Right cardiac atrium (tissue), 5 donors: ENCODE measurements around the gene FXYD7. TPM values are rescaled to one million over a fixed set of nuclear protein-coding genes. Genes with fewer than 3 reads are reported as not detected.
A peak's percentile ranks its signal among the peaks of the same experiment; 100 is the strongest.
"Not testable (repeated sequence)": the region's sequence is repeated elsewhere in the genome, so short reads cannot be mapped to it uniquely, and the experiment has no call there.

Experiments
- ATAC-seq, 2 donors: fragments of 200-7000 bp; cut with Tn5 transposase; one replicate each; pipeline versions ENCODE4 v1.8.0 to v1.9.1; 2020; ENCODE audit warnings: moderate library complexity in 2 of 2, mild to moderate bottlenecking in 1 of 2
- DNase-seq, 3 donors: peaks; one replicate each; pipeline ENCODE4 v3.0.0-alpha.2; 2020
- H3K27ac ChIP-seq: one replicate; pipeline ENCODE4 v1.5.1; 2013; ENCODE audit warnings: mild to moderate bottlenecking, low read length, control low read depth, moderate library complexity
- H3K27me3 ChIP-seq: one replicate; pipeline ENCODE4 v1.6.1; 2013; ENCODE audit not compliant: control insufficient read depth, insufficient read depth
- H3K4me1 ChIP-seq: one replicate; pipeline ENCODE4 v1.6.1; 2013; ENCODE audit warnings: low read length; ENCODE audit not compliant: control insufficient read depth, insufficient read depth
- H3K4me3 ChIP-seq: one replicate; pipeline ENCODE4 v1.5.1; 2013; ENCODE audit warnings: low read length, control low read depth
- H3K9me3 ChIP-seq: one replicate; pipeline ENCODE4 v1.6.1; 2013; ENCODE audit warnings: low read length; ENCODE audit not compliant: control insufficient read depth
- WGBS: extraction: QIAGEN DNeasy Blood & Tissue Kit; methylation state at CpG from one replicate; pipeline ENCODE4 v1.1.7; 2013; 5-methylcytosine and 5-hydroxymethylcytosine counted together
- intact Hi-C, 4 donors: fragments of 100-400 bp; cut with DNase I; formaldehyde crosslinking; loops; one replicate each; pipeline versions ENCODE4 v1.11.0 to v1.14.0; 2022 to 2023
- polyA plus RNA-seq: library from polyadenylated mRNA; stranded (reverse); fragments of 200-250 nt; gene quantifications from one replicate; pipeline ENCODE4 v1.2.3, GENCODE V29; 2013
- total RNA-seq, 4 donors: library from RNA; stranded (reverse); fragmentation: NEBNext Ultra II Directional; extraction: Animal tissue kit (Norgen Biotek cat#: 25700); gene quantifications; one replicate each; pipeline ENCODE4 v1.2.1, GENCODE V29; 2021
- donor health status: healthy with polysubstance abuse.
- donor health status: DM: no; HTN: yes; CAD: no.
- donor health status: DM: no; HTN: no; CAD: no.
- donor health status: DM: no; HTN: yes; CAD: no; lungs with severe emphysema.
- donor health status: DM: yes; HTN: yes; CAD: no.

The FXYD7 gene
- total and polyA plus RNA-seq, 5 donors, result 0.25 to 0.40 TPM; not detected in 3

- H3K4me3 ChIP-seq, H3K4me1 ChIP-seq, ATAC-seq, DNase-seq, H3K9me3 ChIP-seq, H3K27me3 ChIP-seq, H3K27ac ChIP-seq: not testable (repeated sequence)
- intact Hi-C loops, result loop anchor here in 2 of 4 donors (10.0 kb wide), 1 partner anchor 65 kb away; no protein-coding TSS in a partner anchor
- 52% methylated on average over 14 of the region's 14 CpGs for WGBS
Observed at GRCh38 chr19:35129724-35130274, 13.3 kb upstream of the FXYD7 start.

- 78% methylated on average over 31 of the region's 31 CpGs for WGBS
- Histone ChIP-seq H3K4me3 (no peak overlapping the region), H3K9me3 (no peaks in the 10 kb centered on the region), H3K27ac (no peak overlapping the region), H3K4me1 (no peaks in the 10 kb centered on the region), H3K27me3 (no peaks in the 10 kb centered on the region)
- ATAC-seq (no peak), DNase-seq (peak in 1 of 3 donors; percentile 32)
- intact Hi-C loops, result loop anchor here in 2 of 4 donors (10.0 kb wide), 1 partner anchor 66 kb away; no protein-coding TSS in a partner anchor
Observed at GRCh38 chr19:35130761-35131720, 12.0 kb upstream of the FXYD7 start.

GRCh38 chr19:35132254-35132653, 10.8 kb upstream of the FXYD7 start:
- ATAC-seq (no peak), DNase-seq (peak in 1 of 3 donors; percentile 4)
- H3K9me3 ChIP-seq, result no peaks in the 10 kb centered on the region
- no peaks in the 10 kb centered on the region for H3K4me1 ChIP-seq
- H3K27me3 ChIP-seq, result no peaks in the 10 kb centered on the region
- intact Hi-C loops, result loop anchor here in 2 of 4 donors (10.0 kb wide), 1 partner anchor 67 kb away; no protein-coding TSS in a partner anchor
- no peak overlapping the region for H3K27ac ChIP-seq
- H3K4me3 ChIP-seq, result no peak overlapping the region

GRCh38 chr19:35133826-35134225, 9.2 kb upstream of the FXYD7 start:
- Histone ChIP-seq H3K27ac (no peak overlapping the region), H3K4me1 (no peaks in the 10 kb centered on the region), H3K9me3 (no peaks in the 10 kb centered on the region), H3K4me3 (no peak overlapping the region), H3K27me3 (no peaks in the 10 kb centered on the region)
- DNase-seq (peak in 1 of 3 donors; percentile 38), ATAC-seq (no peak)
- intact Hi-C loops, result loop anchor here in 2 of 4 donors (10.0 kb wide), 1 partner anchor 69 kb away; no protein-coding TSS in a partner anchor
- 74% methylated on average over 11 of the region's 11 CpGs for WGBS

- no peaks in the 10 kb centered on the region for H3K9me3 ChIP-seq
- peak within 1 kb of the TSS; percentile 59 for H3K27ac ChIP-seq
- H3K4me1 ChIP-seq, result no peaks in the 10 kb centered on the region
- intact Hi-C loops, result loop anchor here in 2 of 4 donors (1.0 to 10.0 kb wide), 2 partner anchors 20 to 70 kb away; no protein-coding TSS in a partner anchor
- DNase-seq (peak in 2 of 3 donors; percentile 70 to 76), ATAC-seq (no peak)
- 41% methylated on average over 15 of the region's 15 CpGs for WGBS
- H3K4me3 ChIP-seq, result peak within 1 kb of the TSS; percentile 49
- H3K27me3 ChIP-seq, result no peaks in the 10 kb centered on the region
Observed at GRCh38 chr19:35134601-35135242, 8.3 kb upstream of the FXYD7 start, which contains the start of gene LGI4. TSS of gene LGI4 (minus strand) at chr19:35135059. CDS start at chr19:35134680, 379 bp downstream.

- WGBS, result 0% methylated on average over 7 of the region's 7 CpGs
Observed at GRCh38 chr19:35135389-35135909, 7.6 kb upstream of the FXYD7 start.

GRCh38 chr19:35136231-35136630, 6.8 kb upstream of the FXYD7 start:
- Histone ChIP-seq H3K4me1 (no peaks in the 10 kb centered on the region), H3K27me3 (no peaks in the 10 kb centered on the region), H3K27ac (no peak overlapping the region), H3K4me3 (no peak overlapping the region), H3K9me3 (no peaks in the 10 kb centered on the region)
- ATAC-seq (no peak), DNase-seq (peak in 2 of 3 donors; percentile 48 to 51)
- 68% methylated on average over 11 of the region's 11 CpGs for WGBS
- intact Hi-C loops, result loop anchor here in 2 of 4 donors (10.0 kb wide), 1 partner anchor 71 kb away; no protein-coding TSS in a partner anchor

More at GRCh38 chr19:35135389-35135909, 7.6 kb upstream of the FXYD7 start:
- intact Hi-C loops, result loop anchor here in 2 of 4 donors (1.0 to 10.0 kb wide), 2 partner anchors 21 to 71 kb away; no protein-coding TSS in a partner anchor
- H3K9me3 ChIP-seq, result no peaks in the 10 kb centered on the region
- H3K4me3 ChIP-seq, result peak overlapping the region; percentile 49
- DNase-seq, result peak; percentile 84 to 95 (median 95)
- no peaks in the 10 kb centered on the region for H3K27me3 ChIP-seq
- ATAC-seq, result peak; percentile 71 to 73
- no peaks in the 10 kb centered on the region for H3K4me1 ChIP-seq
- H3K27ac ChIP-seq, result peak overlapping the region; percentile 59

GRCh38 chr19:35136977-35137702, 5.9 kb upstream of the FXYD7 start:
- intact Hi-C loops, result loop anchor here in 2 of 4 donors (10.0 kb wide), 1 partner anchor 72 kb away; no protein-coding TSS in a partner anchor

GRCh38 chr19:35138305-35138892, 4.7 kb upstream of the FXYD7 start, which contains the start of gene FXYD1:
TSS of gene FXYD1 (plus strand) at chr19:35138824. CDS start at chr19:35140080, 1,256 bp downstream.
- 36% methylated on average over 18 of the region's 18 CpGs for WGBS
- Histone ChIP-seq H3K9me3 (no peaks in the 10 kb centered on the region), H3K27ac (peak within 1 kb of the TSS; percentile 55), H3K4me3 (peak within 1 kb of the TSS; percentile 37), H3K4me1 (no peaks in the 10 kb centered on the region), H3K27me3 (no peaks in the 10 kb centered on the region)
- DNase-seq (peak; percentile 79 to 94 (median 92)), ATAC-seq (peak; percentile 18 to 58)
- intact Hi-C loops, result loop anchor here in 2 of 4 donors (10.0 kb wide), 1 partner anchor 74 kb away; no protein-coding TSS in a partner anchor

More at GRCh38 chr19:35136977-35137702, 5.9 kb upstream of the FXYD7 start:
- 44% methylated on average over 9 of the region's 9 CpGs for WGBS
- no peak for ATAC-seq
- no peaks in the 10 kb centered on the region for H3K27me3 ChIP-seq
- no peaks in the 10 kb centered on the region for H3K4me1 ChIP-seq
- H3K4me3 ChIP-seq, result no peak overlapping the region
- peak in 2 of 3 donors; percentile 50 to 57 for DNase-seq
- no peaks in the 10 kb centered on the region for H3K9me3 ChIP-seq
- H3K27ac ChIP-seq, result no peak overlapping the region
